OCI-LY1 (cell line): Measurements from ENCODE around the gene MLANA.

Experiments used
- H2AFZ ChIP-seq: fragments of 200-600 bp; sonication (generic), shearing (Covaris generic); 2 replicates; pipeline ENCODE4 v1.6.0; 2014; ENCODE audit warnings: antibody characterized with exemption, mild to moderate bottlenecking, low read length
- H3F3A ChIP-seq: fragments of 200-600 bp; sonication (generic), shearing (Covaris generic); 2 replicates; pipeline ENCODE4 v1.6.0; 2014; ENCODE audit warnings: mild to moderate bottlenecking, antibody characterized with exemption, low read length, moderate library complexity; ENCODE audit not compliant: insufficient read depth
- H3K27ac ChIP-seq: fragments of 200-600 bp; sonication (generic); 2 replicates; pipeline ENCODE4 v1.5.1; 2014; ENCODE audit warnings: low read length, mixed run types, mild to moderate bottlenecking, low read depth; ENCODE audit not compliant: poor library complexity, severe bottlenecking
- H3K27me3 ChIP-seq: fragments of 200-600 bp; sonication (generic); 2 replicates; pipeline ENCODE4 v1.6.0; 2014; ENCODE audit warnings: antibody characterized with exemption, mild to moderate bottlenecking, low read length, moderate library complexity; ENCODE audit not compliant: insufficient read depth
- H3K36me3 ChIP-seq: fragments of 200-600 bp; sonication (generic); 2 replicates; pipeline ENCODE4 v1.6.1; 2014; ENCODE audit warnings: mild to moderate bottlenecking, antibody characterized with exemption, low read length, moderate library complexity, mixed read lengths; ENCODE audit not compliant: insufficient read depth
- H3K4me1 ChIP-seq: fragments of 200-600 bp; sonication (generic); 2 replicates; pipeline ENCODE4 v1.5.1; 2014; ENCODE audit warnings: mild to moderate bottlenecking, low read length, moderate library complexity; ENCODE audit not compliant: insufficient read depth, severe bottlenecking
- H3K4me2 ChIP-seq: fragments of 200-600 bp; sonication (generic), shearing (Covaris generic); 2 replicates; pipeline ENCODE4 v1.6.1; 2014; ENCODE audit warnings: low read length
- H3K4me3 ChIP-seq: fragments of 200-600 bp; sonication (generic); 2 replicates; pipeline ENCODE4 v1.5.1; 2014; ENCODE audit warnings: low read length, low read depth, mild to moderate bottlenecking, mixed read lengths; ENCODE audit not compliant: poor library complexity, severe bottlenecking
- H3K79me2 ChIP-seq: fragments of 200-600 bp; shearing (Covaris generic); 2 replicates; pipeline ENCODE4 v1.6.1; 2016; ENCODE audit warnings: mixed run types, low read length, mixed read lengths; ENCODE audit not compliant: insufficient read depth
- H3K9ac ChIP-seq: fragments of 200-600 bp; sonication (generic), shearing (Covaris generic); 2 replicates; pipeline ENCODE4 v1.6.1; 2014; ENCODE audit warnings: mild to moderate bottlenecking, low read length, mixed read lengths
- H3K9me2 ChIP-seq: fragments of 200-600 bp; sonication (generic), shearing (Covaris generic); 2 replicates; pipeline ENCODE4 v1.6.1; 2014; ENCODE audit warnings: low read depth, mild to moderate bottlenecking, low read length, mixed read lengths
- H3K9me3 ChIP-seq: fragments of 200-600 bp; shearing (Covaris generic); 2 replicates; pipeline ENCODE4 v1.6.1; 2014; ENCODE audit warnings: low read length, mixed read lengths
- H4K20me1 ChIP-seq: fragments of 200-600 bp; sonication (generic), shearing (Covaris generic); 2 replicates; pipeline ENCODE4 v1.6.0; 2016; ENCODE audit warnings: mild to moderate bottlenecking, low read length; ENCODE audit not compliant: insufficient read depth
- EZH2 ChIP-seq: fragments of 200-600 bp; sonication (generic), shearing (Covaris generic); IDR thresholded peaks from 2 replicates; pipeline ENCODE4 v1.8.0; 2017; ENCODE audit warnings: borderline replicate concordance, mixed run types, mild to moderate bottlenecking, antibody characterized with exemption, low read length, moderate library complexity, mixed read lengths
- TF ChIP-seq, protein P1 (sequence below): fragments of 200-600 bp; sonication (generic), shearing (Covaris generic); IDR thresholded peaks from 2 replicates; pipeline ENCODE4 v1.5.1; 2017; ENCODE audit warnings: mild to moderate bottlenecking, antibody characterized with exemption, low read length, moderate library complexity, mixed read lengths

The MLANA gene

DNA sequence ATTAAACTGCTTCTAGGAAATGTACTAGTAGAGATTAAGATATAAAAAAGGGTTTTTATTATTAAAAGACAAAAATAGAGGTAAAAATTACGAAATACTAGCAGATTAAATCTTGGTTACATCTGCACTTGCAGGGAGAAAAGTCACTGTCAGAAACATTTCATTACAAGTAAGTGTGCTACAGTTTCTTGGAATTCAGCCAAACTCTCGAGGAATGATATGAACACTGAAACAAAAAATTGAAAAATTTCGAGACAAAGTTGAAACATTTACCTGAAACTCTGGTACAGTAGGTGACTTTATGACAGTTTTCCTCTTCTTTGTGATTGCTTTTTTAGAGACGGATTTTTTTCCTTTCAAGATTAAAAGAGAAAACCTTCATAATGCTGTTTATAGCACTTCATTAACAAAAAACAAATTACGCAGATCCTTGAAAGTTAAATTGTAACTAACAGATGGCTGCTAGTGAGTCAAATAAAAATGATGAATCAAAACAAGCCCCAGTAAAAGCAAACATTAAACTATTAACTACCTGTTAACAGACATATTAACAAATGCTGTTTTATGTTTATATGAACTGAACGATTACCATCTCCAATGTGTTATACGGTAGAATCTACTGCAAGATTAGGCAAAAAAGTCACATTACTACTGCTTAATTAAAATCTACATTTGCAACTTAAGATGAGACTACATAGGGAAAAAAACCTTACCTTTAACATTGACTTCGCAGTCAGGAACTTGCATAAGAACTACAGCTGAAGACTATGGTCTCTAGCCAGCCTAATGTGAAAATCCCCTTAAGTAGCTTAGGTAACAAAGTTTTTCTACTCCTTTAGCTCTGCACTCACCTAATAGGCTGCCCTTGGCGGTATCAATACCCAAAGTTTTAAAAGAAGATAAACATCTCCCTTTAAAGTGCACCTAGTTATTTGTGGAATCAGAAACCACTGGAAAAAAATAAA is 63.3 kb downstream of the MLANA start:
- Histone ChIP-seq H3K9me3 (no peaks in the 10 kb centered on the region), H4K20me1 (no peaks in the 10 kb centered on the region), H3K79me2 (no peaks in the 10 kb centered on the region), H3K9ac (no peak overlapping the region), H3K9me2 (no peaks in the 10 kb centered on the region), H3K36me3 (no peaks in the 10 kb centered on the region), H3K4me2 (no peak overlapping the region), H3F3A (no peaks in the 10 kb centered on the region), H3K27me3 (no peaks in the 10 kb centered on the region), H2AFZ (no peak overlapping the region), H3K27ac (no peak overlapping the region), H3K4me1 (peaks cover 14% of the 10 kb centered on the region), H3K4me3 (no peak overlapping the region)
- TF ChIP-seq, protein P1, sequence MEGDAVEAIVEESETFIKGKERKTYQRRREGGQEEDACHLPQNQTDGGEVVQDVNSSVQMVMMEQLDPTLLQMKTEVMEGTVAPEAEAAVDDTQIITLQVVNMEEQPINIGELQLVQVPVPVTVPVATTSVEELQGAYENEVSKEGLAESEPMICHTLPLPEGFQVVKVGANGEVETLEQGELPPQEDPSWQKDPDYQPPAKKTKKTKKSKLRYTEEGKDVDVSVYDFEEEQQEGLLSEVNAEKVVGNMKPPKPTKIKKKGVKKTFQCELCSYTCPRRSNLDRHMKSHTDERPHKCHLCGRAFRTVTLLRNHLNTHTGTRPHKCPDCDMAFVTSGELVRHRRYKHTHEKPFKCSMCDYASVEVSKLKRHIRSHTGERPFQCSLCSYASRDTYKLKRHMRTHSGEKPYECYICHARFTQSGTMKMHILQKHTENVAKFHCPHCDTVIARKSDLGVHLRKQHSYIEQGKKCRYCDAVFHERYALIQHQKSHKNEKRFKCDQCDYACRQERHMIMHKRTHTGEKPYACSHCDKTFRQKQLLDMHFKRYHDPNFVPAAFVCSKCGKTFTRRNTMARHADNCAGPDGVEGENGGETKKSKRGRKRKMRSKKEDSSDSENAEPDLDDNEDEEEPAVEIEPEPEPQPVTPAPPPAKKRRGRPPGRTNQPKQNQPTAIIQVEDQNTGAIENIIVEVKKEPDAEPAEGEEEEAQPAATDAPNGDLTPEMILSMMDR = no peak
- no peak for TF ChIP-seq EZH2

DNA sequence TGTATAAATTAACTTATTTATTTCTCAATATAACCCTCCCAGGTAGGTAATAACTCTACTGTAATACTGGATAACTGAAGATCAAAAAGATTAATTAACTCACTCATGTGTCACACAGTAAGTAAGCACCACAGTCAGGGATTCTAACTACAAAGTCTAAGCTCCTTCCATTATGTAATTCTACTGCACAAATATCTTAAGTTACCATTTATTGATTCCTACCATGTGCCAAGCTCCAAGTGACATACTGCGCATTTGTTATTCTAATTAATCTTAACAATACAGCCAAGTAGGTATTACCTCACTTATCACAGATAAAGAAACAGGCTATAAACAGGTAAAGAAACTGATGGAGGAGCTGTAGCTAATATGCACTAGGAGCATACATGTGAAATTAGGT is 66.5 kb downstream of the MLANA start:
- Histone ChIP-seq H3K9ac (no peak overlapping the region), H3K9me2 (no peaks in the 10 kb centered on the region), H3K36me3 (no peaks in the 10 kb centered on the region), H3K9me3 (no peaks in the 10 kb centered on the region), H3K79me2 (no peaks in the 10 kb centered on the region), H3K4me2 (no peak overlapping the region), H3K27ac (no peak overlapping the region), H3K27me3 (no peaks in the 10 kb centered on the region), H3K4me1 (peaks cover 5% of the 10 kb centered on the region), H3K4me3 (no peak overlapping the region), H4K20me1 (no peaks in the 10 kb centered on the region), H2AFZ (no peak overlapping the region), H3F3A (no peaks in the 10 kb centered on the region)
- TF ChIP-seq EZH2 = no peak
- TF ChIP-seq, protein P1 = no peak

DNA sequence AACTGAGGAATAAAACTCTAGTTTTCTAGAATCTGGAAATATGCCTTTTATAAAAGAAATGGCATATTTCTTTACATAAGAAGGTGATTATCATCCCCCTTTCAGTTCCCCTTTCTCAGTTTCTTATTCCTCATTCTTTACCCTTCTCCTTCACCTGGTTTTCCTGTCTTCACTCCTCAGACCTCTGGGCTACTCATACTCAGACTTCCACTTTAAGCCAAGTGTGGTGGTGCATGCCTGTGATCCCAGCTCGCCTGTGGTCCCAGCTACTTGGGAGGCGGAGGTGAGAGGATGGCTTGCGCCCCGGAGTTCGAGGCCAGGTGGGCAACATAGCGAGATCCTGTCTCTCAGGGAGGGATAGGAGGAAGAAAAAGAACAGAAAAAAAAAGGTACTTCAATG is 67.6 kb downstream of the MLANA start:
- Histone ChIP-seq H3K79me2 (no peaks in the 10 kb centered on the region), H3K9ac (no peak overlapping the region), H3K27ac (no peak overlapping the region), H3K4me3 (no peak overlapping the region), H3K9me2 (no peaks in the 10 kb centered on the region), H3F3A (no peaks in the 10 kb centered on the region), H3K9me3 (no peaks in the 10 kb centered on the region), H3K27me3 (no peaks in the 10 kb centered on the region), H4K20me1 (no peaks in the 10 kb centered on the region), H3K4me2 (no peak overlapping the region), H3K4me1 (peaks cover 5% of the 10 kb centered on the region), H3K36me3 (no peaks in the 10 kb centered on the region), H2AFZ (no peak overlapping the region)
- TF ChIP-seq, protein P1 = no peak
- TF ChIP-seq EZH2 = no peak
